Right kidney (tissue), 1 donor: ENCODE results near the gene ADD3.
A peak's percentile ranks its signal among the peaks of the same experiment; 100 is the strongest.
"Not testable (repeated sequence)": the region's sequence is repeated elsewhere in the genome, so short reads cannot be mapped to it uniquely, and the experiment has no call there.

Experiments
- DNase-seq: peaks from one replicate; pipeline ENCODE4 v3.0.0-alpha.2; 2016

Gene ADD3

GRCh38 chr10:110107887-110108286 is 100.1 kb downstream of the ADD3 start:
- no peak for DNase-seq

DNA sequence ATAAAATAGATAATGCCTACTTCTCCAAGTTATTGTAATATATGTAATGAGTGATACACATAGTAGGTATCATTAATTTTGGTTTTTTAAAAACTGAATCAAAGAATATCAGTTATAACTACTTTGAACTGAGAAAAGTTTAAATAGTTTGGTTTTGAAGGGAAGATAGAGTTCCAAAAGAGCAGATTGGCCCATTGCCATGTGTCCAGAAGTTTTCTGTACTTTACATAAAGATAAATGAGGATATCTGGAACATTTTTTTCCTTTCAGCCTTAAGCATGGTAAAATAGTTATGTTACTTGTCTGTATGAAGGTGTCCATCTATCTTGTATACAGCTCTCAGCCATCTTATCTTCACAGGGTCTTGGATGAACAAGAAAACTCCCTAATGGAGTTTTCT is 101.7 kb downstream of the ADD3 start:
- no peak for DNase-seq

DNA sequence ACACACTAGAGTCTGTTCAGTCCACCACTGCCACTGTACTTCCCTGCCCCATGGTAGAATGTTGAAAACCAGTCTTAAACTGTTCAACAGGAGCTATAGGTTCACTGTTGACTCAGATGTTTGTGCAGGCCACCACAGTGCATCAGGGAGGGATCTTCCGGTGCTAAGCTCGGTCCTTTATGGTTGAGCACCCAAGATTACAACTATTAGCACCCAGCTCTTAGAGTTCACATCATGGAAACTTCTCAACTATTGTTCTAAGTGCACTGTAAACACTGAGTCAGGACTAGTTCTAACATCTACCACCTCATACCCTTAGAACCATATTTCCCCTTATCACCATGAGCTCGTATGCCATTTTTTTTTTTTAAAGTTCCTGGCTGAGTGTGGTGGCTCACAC is 102.6 kb downstream of the ADD3 start:
- no peak for DNase-seq

GRCh38 chr10:110113670-110114337 is 106.0 kb downstream of the ADD3 start:
- DNase-seq, result no peak

GRCh38 chr10:110114668-110115067 is 106.9 kb downstream of the ADD3 start:
- DNase-seq, result not testable (repeated sequence)

- DNase-seq, result no peak
Measured at GRCh38 chr10:110115784-110116520, 108.2 kb downstream of the ADD3 start.

DNA sequence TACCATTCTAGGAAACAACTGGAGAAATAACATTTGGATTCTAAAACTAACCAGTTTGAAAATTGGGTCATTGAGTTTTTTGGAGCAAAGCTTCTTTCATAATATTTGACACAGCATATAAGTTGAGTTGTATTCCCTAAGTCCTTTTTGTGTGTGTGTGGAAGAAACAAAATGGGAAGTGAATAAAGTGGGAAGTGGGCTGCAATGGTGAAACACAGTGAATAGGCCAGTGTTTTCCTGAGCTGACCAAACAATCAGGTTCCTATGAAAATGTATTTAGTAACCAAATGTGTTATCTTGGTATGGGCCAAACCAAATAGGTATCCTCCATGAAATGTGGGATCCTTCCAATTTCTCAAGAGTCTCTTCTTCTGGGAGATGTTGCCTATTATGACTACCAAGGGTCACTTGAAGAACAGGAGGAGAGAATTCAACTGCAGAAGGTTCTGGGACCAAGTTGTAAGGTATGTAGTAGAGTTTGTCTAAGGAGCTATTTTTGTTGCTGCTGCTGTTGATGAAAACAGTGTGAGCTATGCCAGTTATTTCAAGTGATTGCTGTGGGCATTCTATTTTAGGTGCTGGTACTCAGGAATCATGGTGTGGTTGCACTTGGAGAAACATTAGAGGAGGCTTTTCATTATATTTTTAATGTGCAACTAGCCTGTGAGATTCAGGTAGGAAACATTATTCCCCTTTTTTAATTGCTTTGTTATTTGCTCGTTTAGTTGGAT is 111.3 kb downstream of the ADD3 start:
- DNase-seq, result no peak

- DNase-seq, result no peak
Measured at GRCh38 chr10:110123594-110123993, 115.8 kb downstream of the ADD3 start.

DNA sequence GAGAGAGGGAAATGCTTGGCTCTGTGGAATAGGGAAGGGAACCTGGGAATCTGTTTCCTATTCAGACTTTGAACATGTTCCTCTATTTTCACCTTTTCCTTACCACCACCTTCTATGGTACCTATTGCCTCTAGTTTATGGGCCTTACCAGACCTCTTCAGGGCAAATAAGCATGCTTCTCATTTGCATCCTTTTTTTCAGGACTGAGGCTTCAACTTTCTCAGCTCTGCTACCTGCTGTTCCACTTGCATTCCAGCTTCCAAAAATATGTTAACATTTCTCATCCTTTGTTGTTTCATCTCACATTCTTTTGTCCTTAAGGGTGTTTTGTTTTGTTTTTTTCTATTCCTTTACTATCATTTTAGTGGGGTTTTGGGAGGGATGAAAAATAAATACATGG is 121.7 kb downstream of the ADD3 start:
- DNase-seq, result no peak

DNA sequence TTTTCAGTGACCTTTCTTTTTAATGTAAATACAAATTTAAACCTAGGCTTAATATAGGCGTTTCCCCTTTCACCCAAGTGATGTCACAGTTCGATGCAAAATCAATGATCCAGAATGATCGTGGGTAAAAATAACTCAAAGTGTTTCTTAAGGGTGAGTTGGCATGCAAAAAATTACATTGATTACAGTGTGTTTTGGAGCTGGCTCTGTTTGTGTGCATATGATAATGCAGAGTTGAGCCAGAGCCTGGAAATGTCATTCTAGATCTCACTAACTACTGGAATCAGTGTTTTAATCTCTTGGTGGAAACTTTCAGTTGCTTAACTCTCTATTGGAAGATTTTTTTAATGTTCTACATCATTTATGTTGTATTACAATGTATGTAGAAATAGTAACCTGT is 127.1 kb downstream of the ADD3 start:
- no peak for DNase-seq

DNA sequence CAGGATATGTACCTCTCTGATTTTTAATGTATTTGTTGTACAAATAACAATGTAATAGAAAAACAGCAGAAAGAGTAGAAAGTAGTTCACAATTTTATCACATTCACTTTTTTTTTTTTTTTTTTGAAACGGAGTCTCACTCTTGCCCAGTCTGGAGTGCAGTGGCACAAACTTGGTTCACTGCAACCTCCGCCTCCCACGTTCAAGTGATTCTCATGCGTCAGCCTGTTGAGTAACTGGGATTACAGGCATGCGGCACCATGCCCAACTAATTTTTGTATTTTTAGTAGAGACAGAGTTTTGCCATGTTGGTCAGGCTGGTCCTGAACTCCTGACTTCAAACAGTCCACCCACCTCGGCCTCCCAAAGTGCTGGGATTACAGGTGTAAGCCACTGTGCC is 128.1 kb downstream of the ADD3 start:
- DNase-seq, result not testable (repeated sequence)

DNA sequence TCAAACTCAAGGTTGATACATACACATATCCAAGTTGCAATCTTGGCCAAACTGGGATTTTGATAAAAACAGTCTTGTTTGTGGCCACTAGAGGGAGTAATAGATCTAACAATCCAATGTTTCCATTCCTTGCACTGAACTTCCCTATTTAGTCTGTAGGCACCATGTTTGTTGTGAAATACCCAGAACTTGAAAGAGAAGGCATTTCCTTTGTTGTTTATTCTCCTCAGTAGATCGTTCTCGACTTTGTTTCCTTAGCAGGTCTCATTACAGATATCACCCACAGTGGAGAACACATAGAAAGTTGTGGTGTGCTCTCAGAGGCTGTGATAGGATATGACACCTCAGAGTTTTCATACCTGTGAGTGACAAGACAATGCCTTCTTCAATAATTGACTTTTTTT is 129.4 kb downstream of the ADD3 start:
- peak; percentile 41 for DNase-seq

GRCh38 chr10:110138197-110138812 is 130.5 kb downstream of the ADD3 start:
- no peak for DNase-seq

- DNase-seq, result no peak
Measured at GRCh38 chr10:110141185-110141584, 133.4 kb downstream of the ADD3 start.

DNA sequence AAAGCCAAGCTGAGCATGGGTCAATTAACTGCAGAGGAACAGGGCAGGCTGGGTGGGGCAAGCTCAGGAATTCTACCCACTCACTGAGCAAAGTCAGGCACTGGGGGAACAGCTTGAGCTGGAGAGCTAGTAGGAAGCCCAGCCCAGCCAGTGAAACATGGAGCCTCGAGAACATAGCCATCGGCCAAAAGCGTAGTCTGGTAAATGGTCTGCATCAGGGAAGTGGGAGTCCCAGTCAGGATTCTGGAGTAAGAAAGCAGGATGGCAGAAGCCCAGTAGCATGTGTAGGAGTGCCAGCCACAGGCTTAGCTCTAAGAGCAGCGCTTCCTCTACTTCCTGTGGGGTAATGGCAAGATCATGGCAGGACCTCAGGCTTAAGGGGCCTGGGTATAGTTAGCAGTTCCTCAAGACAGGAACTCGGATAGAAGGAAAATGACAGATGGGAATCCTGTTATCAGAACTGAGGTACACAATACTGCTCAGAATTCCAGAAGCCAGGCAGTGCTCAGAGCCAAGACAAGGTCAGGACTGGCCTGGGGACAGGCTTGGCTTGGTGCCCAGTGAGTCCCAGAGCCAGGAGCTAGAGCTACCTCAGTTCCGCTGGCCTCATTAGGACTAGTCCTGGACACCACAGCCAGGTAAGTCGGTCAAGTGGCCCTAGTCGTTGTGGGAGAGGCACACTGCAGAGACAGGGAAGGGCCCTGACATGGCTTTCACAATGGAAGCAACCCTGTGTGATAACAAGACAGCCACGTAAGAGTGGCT is 134.3 kb downstream of the ADD3 start:
- no peak for DNase-seq

GRCh38 chr10:110142965-110143364 is 135.2 kb downstream of the ADD3 start:
- no peak for DNase-seq

GRCh38 chr10:110144507-110144906 is 136.7 kb downstream of the ADD3 start:
- DNase-seq, result no peak

- no peak for DNase-seq
Measured at GRCh38 chr10:110147961-110148360, 140.2 kb downstream of the ADD3 start.

GRCh38 chr10:110149259-110149658 is 141.5 kb downstream of the ADD3 start:
- no peak for DNase-seq

GRCh38 chr10:110150046-110150445 is 142.3 kb downstream of the ADD3 start:
- DNase-seq, result no peak

GRCh38 chr10:110150981-110151380 is 143.2 kb downstream of the ADD3 start:
- DNase-seq, result no peak

DNA sequence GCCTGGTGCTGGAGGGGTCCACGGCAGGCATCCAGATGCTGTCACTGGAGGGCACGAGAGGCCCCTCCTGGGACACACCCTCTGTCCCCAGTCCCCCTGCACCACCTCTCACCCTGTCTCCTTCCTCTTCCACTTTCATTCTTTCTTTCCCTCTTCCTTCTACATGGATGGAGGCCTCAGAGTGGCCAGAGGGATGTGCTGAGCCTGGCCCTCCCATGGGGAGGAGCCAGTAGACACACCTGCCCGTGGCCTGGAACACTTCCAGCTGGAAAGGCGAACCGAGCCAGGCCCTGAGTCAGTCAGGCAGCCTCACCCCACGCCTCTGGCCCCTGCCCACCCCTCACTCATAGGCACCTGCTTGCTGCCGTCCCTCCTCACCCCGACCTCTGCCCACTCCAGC is 143.7 kb downstream of the ADD3 start:
- DNase-seq, result peak; percentile 47
